LNCAP (cell line): Measurements from ENCODE around the gene EVA1C.
A peak's percentile ranks its signal among the peaks of the same experiment; 100 is the strongest.

Experiments
- CTCF ChIP-seq: fragments of 450-650 bp; IDR thresholded peaks from 2 replicates; pipeline ENCODE4 v1.5.1; 2017; ENCODE audit warnings: mild to moderate bottlenecking

Gene EVA1C

GRCh38 chr21:32549886-32550285, 137.4 kb downstream of the EVA1C start:
- TF ChIP-seq CTCF, result no peak

- TF ChIP-seq CTCF, result no peak
Measured at GRCh38 chr21:32554832-32555638, 142.5 kb downstream of the EVA1C start.

- no peak for TF ChIP-seq CTCF
Measured at GRCh38 chr21:32558106-32558505, 145.6 kb downstream of the EVA1C start.

GRCh38 chr21:32559006-32559610, 146.6 kb downstream of the EVA1C start:
- no peak for TF ChIP-seq CTCF

- no peak for TF ChIP-seq CTCF
Measured at GRCh38 chr21:32560896-32561295, 148.4 kb downstream of the EVA1C start.

- 0 out of 2 replicates have a peak, but pooled peaks have one; percentile 11 for TF ChIP-seq CTCF
Measured at GRCh38 chr21:32562426-32562825, 149.9 kb downstream of the EVA1C start.

- no peak for TF ChIP-seq CTCF
Measured at GRCh38 chr21:32562915-32563314, 150.4 kb downstream of the EVA1C start.
